ENCODE results near the gene KNTC1. TPM values are rescaled to one million over a fixed set of nuclear protein-coding genes. Genes with fewer than 3 reads are reported as not detected.

Gene KNTC1
- total RNA-seq, 1 donor from 2014 or later, result 1.4 TPM

DNA sequence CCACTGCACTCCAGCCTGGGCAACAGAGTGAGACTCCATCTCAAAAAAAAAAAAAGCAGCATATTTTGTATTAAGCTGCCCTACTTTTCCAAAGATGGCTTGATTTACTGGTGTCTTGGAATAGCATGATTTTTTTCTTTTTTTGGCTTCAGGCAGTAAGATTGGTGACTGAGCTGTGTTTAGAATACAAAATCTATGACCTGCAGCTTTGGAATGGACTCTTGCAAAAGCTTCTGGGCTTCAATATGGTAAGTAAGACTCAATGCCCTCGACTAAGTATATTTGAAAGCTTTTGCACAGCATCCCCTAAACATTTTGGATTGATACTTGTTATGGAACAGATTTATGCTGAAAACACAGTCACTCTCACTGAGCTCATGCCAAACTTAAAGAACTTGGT is 87.8 kb downstream of the KNTC1 start:
- TF ChIP-seq, protein P1, sequence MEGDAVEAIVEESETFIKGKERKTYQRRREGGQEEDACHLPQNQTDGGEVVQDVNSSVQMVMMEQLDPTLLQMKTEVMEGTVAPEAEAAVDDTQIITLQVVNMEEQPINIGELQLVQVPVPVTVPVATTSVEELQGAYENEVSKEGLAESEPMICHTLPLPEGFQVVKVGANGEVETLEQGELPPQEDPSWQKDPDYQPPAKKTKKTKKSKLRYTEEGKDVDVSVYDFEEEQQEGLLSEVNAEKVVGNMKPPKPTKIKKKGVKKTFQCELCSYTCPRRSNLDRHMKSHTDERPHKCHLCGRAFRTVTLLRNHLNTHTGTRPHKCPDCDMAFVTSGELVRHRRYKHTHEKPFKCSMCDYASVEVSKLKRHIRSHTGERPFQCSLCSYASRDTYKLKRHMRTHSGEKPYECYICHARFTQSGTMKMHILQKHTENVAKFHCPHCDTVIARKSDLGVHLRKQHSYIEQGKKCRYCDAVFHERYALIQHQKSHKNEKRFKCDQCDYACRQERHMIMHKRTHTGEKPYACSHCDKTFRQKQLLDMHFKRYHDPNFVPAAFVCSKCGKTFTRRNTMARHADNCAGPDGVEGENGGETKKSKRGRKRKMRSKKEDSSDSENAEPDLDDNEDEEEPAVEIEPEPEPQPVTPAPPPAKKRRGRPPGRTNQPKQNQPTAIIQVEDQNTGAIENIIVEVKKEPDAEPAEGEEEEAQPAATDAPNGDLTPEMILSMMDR (IDR thresholded peaks at IDR 0.05; ENCODE audit: borderline replicate concordance), result no peak
- no peak overlapping the region for H3K4me3 ChIP-seq
- intact Hi-C loops (cut with micrococcal nuclease), result no loop called here
- H3K27me3 ChIP-seq (ENCODE audit: low read depth), result no peaks in the 10 kb centered on the region
- no peaks in the 10 kb centered on the region for H3K4me1 ChIP-seq
- DNase-seq, result no peak
- H3K27ac ChIP-seq (replicated peaks), result no peak overlapping the region
- peaks cover 36% of the 10 kb centered on the region for H3K36me3 ChIP-seq
- no peaks in the 10 kb centered on the region for H3K9me3 ChIP-seq (replicated peaks)

DNA sequence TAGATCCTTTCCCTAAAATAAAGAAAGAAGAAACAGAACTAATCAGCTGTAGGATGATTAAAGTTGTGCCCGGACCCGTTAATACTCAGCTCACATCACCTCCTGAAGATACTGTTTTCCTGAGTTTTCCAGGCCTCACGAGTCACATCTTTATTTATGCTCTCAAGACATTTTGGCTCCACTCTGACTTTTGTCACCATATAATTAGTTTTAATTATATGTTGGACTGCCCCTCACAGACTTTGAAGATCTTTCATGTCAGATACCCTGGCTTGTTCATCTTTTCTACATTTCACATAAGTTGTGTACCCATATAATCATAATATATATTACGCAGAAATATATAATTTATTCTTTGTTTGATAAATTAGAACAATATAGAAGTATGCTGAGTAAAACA is 88.7 kb downstream of the KNTC1 start:
- H3K36me3 ChIP-seq, result peaks cover 28% of the 10 kb centered on the region
- no peaks in the 10 kb centered on the region for H3K4me1 ChIP-seq
- no peak for DNase-seq
- no peaks in the 10 kb centered on the region for H3K9me3 ChIP-seq (replicated peaks)
- H3K27ac ChIP-seq (replicated peaks), result no peak overlapping the region
- H3K27me3 ChIP-seq (ENCODE audit: low read depth), result no peaks in the 10 kb centered on the region
- intact Hi-C loops (cut with micrococcal nuclease), result no loop called here
- H3K4me3 ChIP-seq, result no peak overlapping the region
- TF ChIP-seq, protein P1 (IDR thresholded peaks at IDR 0.05; ENCODE audit: borderline replicate concordance), result no peak

DNA sequence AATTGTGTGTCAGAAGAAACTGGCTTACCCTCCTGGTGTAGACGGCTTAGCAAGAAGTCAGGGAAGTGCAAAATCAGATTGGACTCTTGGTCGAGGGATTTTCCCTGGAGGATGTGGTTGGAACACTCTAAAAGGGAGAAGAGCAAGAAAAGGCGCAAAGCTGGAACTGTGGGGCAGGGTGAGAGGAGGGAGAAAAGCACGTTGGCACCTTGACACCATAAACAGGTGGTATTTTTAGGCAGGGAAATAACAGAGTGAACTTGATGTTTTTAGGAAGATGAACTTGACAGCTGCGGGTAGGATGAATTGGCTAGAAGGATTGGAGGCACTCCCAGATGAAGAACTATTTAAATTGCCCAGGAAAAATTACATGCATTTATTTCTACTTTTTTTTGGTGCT is 108.4 kb downstream of the KNTC1 start:
- TF ChIP-seq, protein P1 (IDR thresholded peaks at IDR 0.05; ENCODE audit: borderline replicate concordance), result no peak
- no peak overlapping the region for H3K4me3 ChIP-seq
- H3K4me1 ChIP-seq, result no peaks in the 10 kb centered on the region
- H3K36me3 ChIP-seq, result no peaks in the 10 kb centered on the region
- no peaks in the 10 kb centered on the region for H3K9me3 ChIP-seq (replicated peaks)
- intact Hi-C loops (cut with micrococcal nuclease), result no loop called here
- H3K27me3 ChIP-seq (ENCODE audit: low read depth), result no peaks in the 10 kb centered on the region
- DNase-seq, result no peak
- no peak overlapping the region for H3K27ac ChIP-seq (replicated peaks)

DNA sequence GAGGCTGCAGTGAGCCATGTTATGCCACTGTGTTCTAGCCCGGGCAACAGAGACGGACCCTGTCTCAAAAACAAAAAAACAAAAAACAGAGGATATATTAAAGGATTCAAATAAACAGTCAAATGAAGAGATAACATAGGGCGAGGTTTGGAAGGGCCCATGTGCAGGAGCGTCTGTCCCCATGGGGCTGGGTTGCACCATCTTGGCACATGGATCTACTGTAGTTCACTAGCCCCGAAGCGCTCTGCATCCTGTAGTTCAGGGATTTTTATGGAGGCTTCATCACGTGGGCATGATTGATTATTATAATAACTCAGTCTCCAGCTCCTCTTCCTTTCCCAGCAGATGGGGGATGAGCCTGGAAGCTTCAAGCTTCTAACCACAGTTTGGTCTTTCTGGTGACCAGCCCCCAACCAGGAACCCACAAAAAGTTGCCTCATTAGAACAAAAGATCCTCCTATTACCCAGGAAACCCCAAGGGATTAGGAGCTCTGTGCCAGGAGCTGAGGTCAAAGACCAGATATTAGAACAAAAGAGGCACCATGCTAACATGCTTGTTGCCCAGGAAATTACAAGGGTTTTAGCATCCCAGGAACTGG is 116.3 kb downstream of the KNTC1 start:
- Histone ChIP-seq H3K4me3 (no peak overlapping the region), H3K27ac (replicated peaks) (no peak overlapping the region), H3K4me1 (no peaks in the 10 kb centered on the region), H3K27me3 (ENCODE audit: low read depth) (no peaks in the 10 kb centered on the region), H3K9me3 (replicated peaks) (no peaks in the 10 kb centered on the region), H3K36me3 (no peaks in the 10 kb centered on the region)
- intact Hi-C loops (cut with micrococcal nuclease), result no loop called here
- TF ChIP-seq, protein P1 (IDR thresholded peaks at IDR 0.05; ENCODE audit: borderline replicate concordance), result no peak
- no peak for DNase-seq

DNA sequence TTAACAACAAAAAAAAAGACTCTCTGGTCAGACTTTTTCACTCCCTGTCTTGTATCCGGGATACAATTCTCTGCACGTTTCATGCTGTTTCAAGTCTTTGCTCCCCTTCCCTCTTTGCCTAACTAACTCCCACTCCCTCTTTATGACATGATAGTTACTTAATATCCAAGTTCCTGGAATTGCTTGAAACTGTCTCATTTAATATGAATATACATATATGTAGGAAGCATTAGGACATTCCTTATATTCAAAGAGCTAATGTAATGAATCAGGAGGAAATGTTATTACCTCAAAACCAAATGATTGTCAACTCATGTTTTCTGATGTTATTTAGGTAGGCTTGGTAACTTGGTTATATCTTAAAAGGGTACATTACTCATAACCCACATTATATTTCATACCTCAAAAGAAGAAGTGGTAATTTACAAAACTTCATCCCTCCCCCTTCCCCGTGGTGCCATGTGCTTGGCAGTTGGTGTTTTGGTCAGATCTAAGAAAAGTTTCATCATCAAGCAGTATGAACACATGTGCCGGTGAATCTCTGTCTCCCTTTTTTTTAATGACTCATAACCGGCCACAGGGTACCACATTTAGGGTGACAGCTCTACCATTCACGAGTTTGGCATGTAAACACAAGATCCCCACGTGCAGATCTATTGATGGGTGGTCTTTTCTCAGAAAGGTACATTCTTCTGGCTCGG is 119.6 kb downstream of the KNTC1 start:
- H3K4me1 ChIP-seq, result no peaks in the 10 kb centered on the region
- H3K27me3 ChIP-seq (ENCODE audit: low read depth), result no peaks in the 10 kb centered on the region
- intact Hi-C loops (cut with micrococcal nuclease), result no loop called here
- no peak overlapping the region for H3K4me3 ChIP-seq
- H3K36me3 ChIP-seq, result no peaks in the 10 kb centered on the region
- TF ChIP-seq, protein P1 (IDR thresholded peaks at IDR 0.05; ENCODE audit: borderline replicate concordance), result no peak
- H3K9me3 ChIP-seq (replicated peaks), result no peaks in the 10 kb centered on the region
- no peak for DNase-seq
- no peak overlapping the region for H3K27ac ChIP-seq (replicated peaks)
